Ureter (tissue), 1 donor: ENCODE data around the gene IL1RAPL2. TPM values are rescaled to one million over a fixed set of nuclear protein-coding genes. Genes with fewer than 3 reads are reported as not detected.
"Not testable (repeated sequence)": the region's sequence is repeated elsewhere in the genome, so short reads cannot be mapped to it uniquely, and the experiment has no call there.

Experiments
- DNase-seq: peaks from one replicate; pipeline ENCODE4 v3.0.0-alpha.2; 2020; ENCODE audit warnings: low spot score
- total RNA-seq: library from RNA; stranded (reverse); gene quantifications from one replicate; pipeline ENCODE4 v1.2.4, GENCODE V29; 2023
- donor health status: DM: yes; HTN: yes; CAD: no.

Gene IL1RAPL2
- total RNA-seq, 1 donor from 2014 or later = 8.3 TPM

- DNase-seq = no peak
These were observed 1042.7 kb downstream of the IL1RAPL2 start for GRCh38 chrX:105608745-105609144.

GRCh38 chrX:105609530-105609929 is 1043.5 kb downstream of the IL1RAPL2 start:
- no peak for DNase-seq

GRCh38 chrX:105610411-105610810 is 1044.4 kb downstream of the IL1RAPL2 start:
- DNase-seq = no peak

- no peak for DNase-seq
These were observed 1052.5 kb downstream of the IL1RAPL2 start for GRCh38 chrX:105618393-105619101.

DNA sequence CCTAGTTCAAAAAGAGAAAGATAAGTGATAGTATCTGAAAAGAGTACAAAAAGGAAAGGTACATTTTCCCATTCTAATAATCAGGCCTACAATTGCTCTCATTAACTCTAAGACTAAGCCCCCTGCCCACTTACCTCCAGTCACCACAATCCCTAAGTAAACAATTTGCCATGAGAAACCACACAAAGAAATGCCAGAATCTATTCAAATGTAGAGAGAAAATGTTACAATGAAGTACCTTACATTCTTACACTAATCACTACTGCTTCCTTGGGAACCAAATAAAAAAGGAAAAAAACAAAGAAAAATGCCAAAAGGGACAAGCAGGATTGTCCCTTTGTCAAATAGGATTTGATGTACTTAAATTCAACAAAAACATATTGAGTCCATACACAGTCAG is 1068.2 kb downstream of the IL1RAPL2 start:
- DNase-seq = no peak

DNA sequence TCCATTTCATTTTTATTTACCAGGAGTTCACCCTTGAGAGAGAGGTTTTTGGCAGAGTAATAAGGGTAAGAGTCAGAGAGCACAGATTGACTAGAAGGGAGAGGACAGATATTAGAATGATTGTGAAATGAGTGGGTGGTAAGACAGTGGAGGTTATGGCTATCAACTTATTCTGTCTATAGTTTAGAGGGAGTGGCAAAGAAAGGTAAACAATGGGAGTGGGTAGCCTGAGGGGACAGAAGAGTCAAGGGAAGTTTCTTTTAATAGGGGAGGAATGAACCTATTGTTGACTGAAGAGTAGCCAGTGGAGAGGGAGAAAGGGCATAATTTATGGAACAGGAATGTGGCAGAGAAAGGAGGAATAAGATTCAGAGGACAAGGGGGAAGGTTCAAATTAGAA is 1069.8 kb downstream of the IL1RAPL2 start:
- DNase-seq = no peak

DNA sequence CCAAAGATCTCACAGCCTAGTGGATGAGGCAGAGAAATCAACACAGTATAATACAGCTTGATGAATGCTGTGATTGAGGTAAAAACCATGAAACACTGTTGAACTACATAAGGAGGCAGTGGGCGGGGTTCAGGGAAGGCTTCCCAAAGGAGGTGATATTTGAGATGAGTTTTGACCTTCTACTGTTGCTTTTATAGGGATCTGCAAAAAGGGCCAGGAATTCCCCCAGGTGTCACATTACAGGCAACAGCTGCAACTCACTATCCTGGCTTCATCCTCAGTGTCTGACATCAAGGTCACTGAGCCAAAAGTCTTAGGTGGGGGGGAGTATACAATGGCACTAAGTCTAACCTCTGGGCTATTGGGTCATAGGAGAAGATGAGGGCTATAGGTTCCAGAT is 1070.7 kb downstream of the IL1RAPL2 start:
- DNase-seq = no peak

GRCh38 chrX:105645667-105646357 is 1079.8 kb downstream of the IL1RAPL2 start:
- no peak for DNase-seq

DNA sequence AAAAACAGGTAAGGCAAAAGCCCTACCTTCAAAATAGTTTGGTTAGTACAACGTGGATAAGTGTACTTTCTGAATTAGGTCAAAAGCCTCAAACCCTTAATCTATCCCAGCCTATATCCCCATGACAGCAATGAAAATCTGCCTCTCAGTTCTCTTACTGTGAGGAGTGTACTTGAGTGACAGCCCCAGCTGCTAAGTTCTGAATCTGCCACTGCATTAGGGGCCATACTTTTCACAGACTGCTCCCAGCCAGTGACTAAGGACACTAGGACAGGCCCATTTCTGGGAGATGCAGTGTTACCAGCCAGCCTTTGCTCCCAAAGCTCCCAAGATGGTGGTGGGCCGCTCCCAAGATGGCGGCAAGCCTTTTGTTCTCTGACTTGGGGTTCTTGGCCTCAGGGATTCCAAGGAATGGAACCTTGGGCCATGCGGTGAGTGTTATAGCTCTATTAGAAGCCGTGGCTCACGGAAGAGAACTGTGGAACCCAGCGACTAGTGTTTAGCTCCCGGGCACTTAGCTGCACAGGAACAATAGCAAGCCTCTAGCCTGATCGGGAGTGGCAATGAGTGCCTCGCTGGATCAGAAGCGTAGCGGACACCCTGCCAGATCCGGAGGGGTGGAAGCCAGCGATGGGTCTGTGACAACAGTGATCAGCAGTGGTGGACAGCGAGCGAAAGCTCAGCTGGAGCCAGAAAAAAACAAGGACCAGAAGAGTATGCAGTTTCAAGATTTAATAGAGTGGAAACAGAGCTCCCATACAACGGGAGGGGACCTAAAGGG is 1080.8 kb downstream of the IL1RAPL2 start:
- DNase-seq = no peak

GRCh38 chrX:105647749-105648148 is 1081.8 kb downstream of the IL1RAPL2 start:
- DNase-seq = no peak

DNA sequence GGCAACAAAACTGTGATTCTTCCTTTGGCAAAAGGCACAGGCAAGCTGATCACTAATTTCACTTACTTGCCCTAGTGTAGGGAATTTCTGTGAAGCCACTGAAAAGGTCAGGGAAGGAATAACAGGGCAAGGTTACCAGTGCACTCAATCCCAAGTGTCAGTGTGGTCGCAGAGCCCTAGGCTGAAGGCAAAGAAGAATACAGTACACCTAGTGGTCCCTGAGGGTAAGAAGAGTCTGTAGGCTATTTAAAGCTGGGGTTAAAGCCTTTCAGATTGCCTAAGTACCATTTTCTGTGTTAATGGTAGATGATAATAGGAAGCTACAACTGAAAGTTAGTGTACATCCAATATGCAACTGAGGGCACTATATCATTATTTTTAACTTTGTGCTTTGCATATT is 1082.7 kb downstream of the IL1RAPL2 start:
- no peak for DNase-seq

DNA sequence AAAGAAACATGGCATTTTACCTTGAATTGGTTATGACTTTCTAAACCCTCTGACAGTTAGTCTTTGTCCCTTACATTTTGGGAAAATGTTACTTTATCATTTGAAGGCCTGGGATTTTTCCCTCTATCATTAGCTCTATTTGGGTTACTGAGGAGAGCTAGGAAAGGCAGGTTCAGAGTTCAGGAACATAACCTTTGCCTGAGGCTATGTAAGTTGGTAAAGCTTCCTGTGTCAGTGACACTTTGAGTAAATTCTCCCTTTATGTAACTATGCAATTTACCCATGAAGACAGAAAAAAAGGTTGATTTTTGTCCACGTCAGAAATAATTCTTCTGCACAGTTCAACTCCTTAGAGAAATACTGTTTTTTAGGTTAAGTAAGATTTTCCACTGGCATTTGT is 1084.6 kb downstream of the IL1RAPL2 start:
- no peak for DNase-seq

- DNase-seq = no peak
These were observed 1085.0 kb downstream of the IL1RAPL2 start for GRCh38 chrX:105650986-105651385.

DNA sequence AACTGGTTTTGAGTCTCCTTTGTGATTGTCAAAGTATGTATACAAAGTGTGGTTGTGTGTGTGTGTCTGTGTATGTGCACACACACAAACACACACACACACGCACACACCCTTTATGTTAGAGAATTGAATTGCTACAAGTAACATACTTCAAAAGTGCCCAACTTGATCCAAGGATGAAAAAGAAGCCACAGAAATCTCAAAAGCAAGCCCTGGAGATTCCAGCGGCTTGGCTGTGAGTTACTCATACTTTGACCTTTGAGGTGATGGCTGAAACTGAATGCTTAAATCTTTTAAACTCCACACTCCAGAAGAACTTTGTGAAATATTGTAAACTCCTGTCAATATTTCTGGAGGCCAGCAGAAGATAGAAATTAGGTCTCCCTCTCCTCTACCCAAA is 1087.9 kb downstream of the IL1RAPL2 start:
- no peak for DNase-seq

GRCh38 chrX:105658136-105658535 is 1092.1 kb downstream of the IL1RAPL2 start:
- no peak for DNase-seq

- no peak for DNase-seq
These were observed 1096.2 kb downstream of the IL1RAPL2 start for GRCh38 chrX:105662248-105662647.

DNA sequence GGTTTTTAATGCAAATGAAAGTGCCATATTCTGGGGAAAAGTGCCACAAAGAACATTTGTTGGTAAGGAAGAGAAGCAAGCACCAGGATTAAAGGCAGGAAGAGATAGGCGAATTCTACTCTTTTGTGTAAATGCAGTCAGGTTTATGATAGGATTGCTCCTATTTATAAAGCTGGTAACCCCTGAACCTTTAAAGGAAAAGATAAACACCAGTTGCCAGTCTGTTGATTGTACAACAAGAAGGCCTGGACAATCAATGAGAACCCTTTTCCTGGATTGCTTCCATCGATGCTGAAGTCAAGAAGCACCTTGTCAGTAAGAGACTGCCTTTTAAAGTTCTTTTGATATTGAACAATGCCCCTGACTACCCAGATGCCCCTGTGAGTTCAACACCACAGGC is 1098.2 kb downstream of the IL1RAPL2 start:
- no peak for DNase-seq

GRCh38 chrX:105684288-105684687 is 1118.3 kb downstream of the IL1RAPL2 start:
- DNase-seq = not testable (repeated sequence)

DNA sequence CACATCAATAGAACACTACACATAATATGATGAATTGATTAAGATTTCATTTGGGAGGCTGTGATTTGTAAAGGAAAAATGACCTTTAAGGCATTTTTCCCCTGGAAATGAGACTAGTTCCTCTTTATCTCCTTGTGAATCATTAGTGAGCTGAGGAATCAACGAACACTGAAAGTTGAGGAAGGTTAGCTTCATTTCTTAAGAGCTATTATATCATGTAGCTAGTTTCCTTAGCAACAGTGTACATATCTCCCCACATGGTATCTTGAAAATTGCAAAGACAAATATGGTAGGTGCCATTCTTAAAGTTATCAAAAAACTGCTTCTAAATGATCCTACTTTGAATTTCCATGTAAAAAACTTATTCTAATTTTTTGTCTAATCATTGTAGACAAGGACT is 1128.8 kb downstream of the IL1RAPL2 start:
- no peak for DNase-seq

GRCh38 chrX:105695451-105695850 is 1129.5 kb downstream of the IL1RAPL2 start:
- no peak for DNase-seq

- no peak for DNase-seq
These were observed 1130.9 kb downstream of the IL1RAPL2 start for GRCh38 chrX:105696870-105697269.

- DNase-seq = no peak
These were observed 1132.2 kb downstream of the IL1RAPL2 start for GRCh38 chrX:105697984-105698781.
